SJSA1 (cell line): ENCODE measurements around the gene DMTF1. TPM values are rescaled to one million over a fixed set of nuclear protein-coding genes. Genes with fewer than 3 reads are reported as not detected.
"Not testable (repeated sequence)": the region's sequence is repeated elsewhere in the genome, so short reads cannot be mapped to it uniquely, and the experiment has no call there.

Experiments used
- DNase-seq, 2 experiments: peaks; one replicate each; pipeline ENCODE4 v3.0.0-alpha.2; 2015 to 2020; ENCODE audit warnings: low spot score in 2 of 2, low read depth in 1 of 2
- H3K27ac ChIP-seq: fragments of 250-450 bp; sonication (Bioruptor Pico); 2 replicates; pipeline ENCODE4 v1.5.1; 2020; ENCODE audit warnings: mild to moderate bottlenecking, moderate library complexity
- H3K27me3 ChIP-seq: fragments of 250-450 bp; sonication (Bioruptor Pico); replicated peaks from 2 replicates; pipeline ENCODE4 v1.5.1; 2020; ENCODE audit warnings: mild to moderate bottlenecking, moderate library complexity
- H3K36me3 ChIP-seq: fragments of 250-450 bp; sonication (Bioruptor Pico); 2 replicates; pipeline ENCODE4 v1.5.1; 2020; ENCODE audit warnings: mild to moderate bottlenecking
- H3K4me1 ChIP-seq: fragments of 250-450 bp; sonication (Bioruptor Pico); replicated peaks from 2 replicates; pipeline ENCODE4 v1.6.1; 2021; ENCODE audit warnings: mild to moderate bottlenecking
- H3K4me3 ChIP-seq: fragments of 250-450 bp; sonication (Bioruptor Pico); 2 replicates; pipeline ENCODE4 v1.5.1; 2020; ENCODE audit warnings: mild to moderate bottlenecking
- H3K9me3 ChIP-seq: fragments of 250-450 bp; sonication (Bioruptor Pico); replicated peaks from 2 replicates; pipeline ENCODE4 v1.5.1; 2020; ENCODE audit warnings: mild to moderate bottlenecking
- total RNA-seq: library from RNA; depleted of rRNA; stranded (reverse); fragments of >200 nt; shearing (Covaris generic); gene quantifications from 2 replicates; pipeline ENCODE4 v1.2.3, GENCODE V29; 2014; rRNA removed

Gene DMTF1
- total RNA-seq, 1 experiment from 2014 or later: 52.1 TPM

- Histone ChIP-seq H3K4me1 (peaks cover 30% of the 10 kb centered on the region), H3K4me3 (no peak overlapping the region), H3K36me3 (no peaks in the 10 kb centered on the region), H3K27ac (no peak overlapping the region), H3K27me3 (no peaks in the 10 kb centered on the region; the same call in 1 of the 2 replicates), H3K9me3 (no peaks in the 10 kb centered on the region)
- DNase-seq: no peak
Measured at GRCh38 chr7:87231258-87231657, 79.0 kb downstream of the DMTF1 start.

- Histone ChIP-seq H3K4me3 (no peak overlapping the region), H3K4me1 (peaks cover 30% of the 10 kb centered on the region), H3K27ac (no peak overlapping the region), H3K9me3 (no peaks in the 10 kb centered on the region), H3K36me3 (no peaks in the 10 kb centered on the region), H3K27me3 (no peaks in the 10 kb centered on the region; the same call in 1 of the 2 replicates)
- no peak for DNase-seq
Measured at GRCh38 chr7:87231711-87232110, 79.5 kb downstream of the DMTF1 start.

GRCh38 chr7:87234949-87235348 lies 82.7 kb downstream of the DMTF1 start:
- Histone ChIP-seq H3K27me3 (no peaks in the 10 kb centered on the region), H3K36me3 (no peaks in the 10 kb centered on the region), H3K27ac (no peak overlapping the region), H3K9me3 (no peaks in the 10 kb centered on the region), H3K4me3 (no peak overlapping the region), H3K4me1 (peaks cover 30% of the 10 kb centered on the region)
- no peak for DNase-seq

GRCh38 chr7:87238464-87239051 lies 86.3 kb downstream of the DMTF1 start:
- H3K4me1 ChIP-seq: peaks cover 16% of the 10 kb centered on the region
- H3K9me3 ChIP-seq, H3K27ac ChIP-seq, H3K4me3 ChIP-seq, H3K36me3 ChIP-seq, H3K27me3 ChIP-seq, DNase-seq: not testable (repeated sequence)

GRCh38 chr7:87245671-87246070 lies 93.4 kb downstream of the DMTF1 start:
- DNase-seq, H3K36me3 ChIP-seq, H3K27ac ChIP-seq, H3K9me3 ChIP-seq, H3K4me1 ChIP-seq, H3K4me3 ChIP-seq: not testable (repeated sequence)
- peaks cover 11% of the 10 kb centered on the region; the same call in 1 of the 2 replicates for H3K27me3 ChIP-seq

Other genes with a start within 250 kb of the DMTF1 start
- gene ELAPOR2, start 92.8 kb upstream of the DMTF1 start, total RNA-seq: 0.89 TPM in 1 of 2 replicates, not detected in the other
- gene TMEM243, start 67.3 kb downstream of the DMTF1 start, total RNA-seq: 69.9 and 104 TPM in 2 replicates
- 13.4 and 14.6 TPM in 2 replicates for gene CROT, start 193.2 kb downstream of the DMTF1 start, total RNA-seq